H4 (cell line): ENCODE data around the gene NFIL3. TPM values are rescaled to one million over a fixed set of nuclear protein-coding genes. Genes with fewer than 3 reads are reported as not detected.
"Not testable (repeated sequence)": the region's sequence is repeated elsewhere in the genome, so short reads cannot be mapped to it uniquely, and the experiment has no call there.

Experiments
- DNase-seq: peaks from one replicate; pipeline ENCODE4 v3.0.0-alpha.2; 2015; ENCODE audit warnings: low spot score
- total RNA-seq: library from RNA; depleted of rRNA; stranded (reverse); fragments of >200 nt; shearing (Covaris generic); gene quantifications from 2 replicates; pipeline ENCODE4 v1.2.3, GENCODE V29; 2014

Gene NFIL3
- total RNA-seq, 1 experiment from 2014 or later = 13.4 TPM

GRCh38 chr9:91395106-91395552 lies 28.5 kb downstream of the NFIL3 start:
- DNase-seq = peak; percentile 21

GRCh38 chr9:91393826-91394225 lies 29.8 kb downstream of the NFIL3 start:
- no peak for DNase-seq

- DNase-seq = no peak
Measured at GRCh38 chr9:91392435-91392834, 31.2 kb downstream of the NFIL3 start.

GRCh38 chr9:91391818-91392217 lies 31.8 kb downstream of the NFIL3 start:
- no peak for DNase-seq

- DNase-seq = no peak
Measured at GRCh38 chr9:91391412-91391811, 32.2 kb downstream of the NFIL3 start.

- DNase-seq = not testable (repeated sequence)
Measured at GRCh38 chr9:91389686-91390085, 33.9 kb downstream of the NFIL3 start.

GRCh38 chr9:91386765-91387164 lies 36.9 kb downstream of the NFIL3 start:
- no peak for DNase-seq

- DNase-seq = no peak
Measured at GRCh38 chr9:91384954-91385353, 38.7 kb downstream of the NFIL3 start.

- no peak for DNase-seq
Measured at GRCh38 chr9:91383577-91383976, 40.1 kb downstream of the NFIL3 start.

- DNase-seq = no peak
Measured at GRCh38 chr9:91382298-91382697, 41.3 kb downstream of the NFIL3 start.

GRCh38 chr9:91379426-91379825 lies 44.2 kb downstream of the NFIL3 start:
- no peak for DNase-seq

- no peak for DNase-seq
Measured at GRCh38 chr9:91378695-91379127, 44.9 kb downstream of the NFIL3 start.

- not testable (repeated sequence) for DNase-seq
Measured at GRCh38 chr9:91378054-91378453, 45.6 kb downstream of the NFIL3 start.

- no peak for DNase-seq
Measured at GRCh38 chr9:91376239-91376638, 47.4 kb downstream of the NFIL3 start.

- no peak for DNase-seq
Measured at GRCh38 chr9:91374939-91375338, 48.7 kb downstream of the NFIL3 start.

- DNase-seq = no peak
Measured at GRCh38 chr9:91371894-91372293, 51.7 kb downstream of the NFIL3 start.

- DNase-seq = not testable (repeated sequence)
Measured at GRCh38 chr9:91370006-91370405, 53.6 kb downstream of the NFIL3 start.

GRCh38 chr9:91364702-91365101 lies 58.9 kb downstream of the NFIL3 start:
- DNase-seq = no peak

GRCh38 chr9:91364005-91364404 lies 59.6 kb downstream of the NFIL3 start:
- DNase-seq = no peak

- no peak for DNase-seq
Measured at GRCh38 chr9:91362051-91362611, 61.5 kb downstream of the NFIL3 start.

GRCh38 chr9:91361291-91362050 lies 62.2 kb downstream of the NFIL3 start, which contains the start of gene AUH:
Gene AUH, minus strand, starts transcription at chr9:91361918. Its CDS starts 29 bp downstream, at chr9:91361889.
- DNase-seq = peak; percentile 52

GRCh38 chr9:91360551-91361290 lies 62.9 kb downstream of the NFIL3 start:
- DNase-seq = no peak
